DND-41 (cell line): ENCODE data around the gene KCNAB1.

Experiments
- CTCF ChIP-seq: IDR thresholded peaks from 2 replicates; pipeline ENCODE4 v1.5.1; 2012; ENCODE audit warnings: borderline replicate concordance, low read length, moderate library complexity, mild to moderate bottlenecking; ENCODE audit not compliant: poor library complexity, severe bottlenecking; ENCODE audit errors: extremely low read depth
- EZH2 ChIP-seq: IDR thresholded peaks from 3 replicates; pipeline ENCODE4 v1.6.1; 2012; ENCODE audit warnings: borderline replicate concordance, low read depth, mild to moderate bottlenecking, moderate library complexity, low read length, inconsistent platforms; ENCODE audit not compliant: severe bottlenecking

DNA sequence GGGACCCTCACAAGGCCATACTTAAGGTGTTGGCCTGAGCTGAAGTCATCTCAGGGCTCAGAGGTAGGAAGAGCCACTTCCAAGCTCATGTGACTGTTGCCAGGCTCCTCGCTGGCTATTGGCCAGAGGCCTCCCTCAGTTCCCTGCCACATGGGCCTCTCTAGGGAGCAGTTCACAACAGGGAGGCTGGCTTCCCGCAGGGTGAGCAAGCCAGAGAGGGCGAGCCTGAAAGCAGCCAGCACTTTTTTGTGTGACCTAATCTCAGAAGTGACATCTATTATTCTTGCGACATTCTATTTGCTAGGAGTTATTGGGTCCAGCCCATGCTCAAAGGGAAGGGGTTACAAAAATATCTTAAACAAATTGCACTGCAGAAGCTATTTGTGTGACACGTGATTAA lies 233.2 kb downstream of the KCNAB1 start:
- no peak for TF ChIP-seq CTCF
- TF ChIP-seq EZH2: no peak
